CD4-positive, alpha-beta T cell treated with Interleukin-4 for 1 hour (primary cell): Measurements from ENCODE around the gene CLASRP.

Experiments
- DNase-seq, 2 donors: peaks; one replicate each; pipeline ENCODE4 v3.0.0-alpha.2; 2020 to 2022

The CLASRP gene

DNA sequence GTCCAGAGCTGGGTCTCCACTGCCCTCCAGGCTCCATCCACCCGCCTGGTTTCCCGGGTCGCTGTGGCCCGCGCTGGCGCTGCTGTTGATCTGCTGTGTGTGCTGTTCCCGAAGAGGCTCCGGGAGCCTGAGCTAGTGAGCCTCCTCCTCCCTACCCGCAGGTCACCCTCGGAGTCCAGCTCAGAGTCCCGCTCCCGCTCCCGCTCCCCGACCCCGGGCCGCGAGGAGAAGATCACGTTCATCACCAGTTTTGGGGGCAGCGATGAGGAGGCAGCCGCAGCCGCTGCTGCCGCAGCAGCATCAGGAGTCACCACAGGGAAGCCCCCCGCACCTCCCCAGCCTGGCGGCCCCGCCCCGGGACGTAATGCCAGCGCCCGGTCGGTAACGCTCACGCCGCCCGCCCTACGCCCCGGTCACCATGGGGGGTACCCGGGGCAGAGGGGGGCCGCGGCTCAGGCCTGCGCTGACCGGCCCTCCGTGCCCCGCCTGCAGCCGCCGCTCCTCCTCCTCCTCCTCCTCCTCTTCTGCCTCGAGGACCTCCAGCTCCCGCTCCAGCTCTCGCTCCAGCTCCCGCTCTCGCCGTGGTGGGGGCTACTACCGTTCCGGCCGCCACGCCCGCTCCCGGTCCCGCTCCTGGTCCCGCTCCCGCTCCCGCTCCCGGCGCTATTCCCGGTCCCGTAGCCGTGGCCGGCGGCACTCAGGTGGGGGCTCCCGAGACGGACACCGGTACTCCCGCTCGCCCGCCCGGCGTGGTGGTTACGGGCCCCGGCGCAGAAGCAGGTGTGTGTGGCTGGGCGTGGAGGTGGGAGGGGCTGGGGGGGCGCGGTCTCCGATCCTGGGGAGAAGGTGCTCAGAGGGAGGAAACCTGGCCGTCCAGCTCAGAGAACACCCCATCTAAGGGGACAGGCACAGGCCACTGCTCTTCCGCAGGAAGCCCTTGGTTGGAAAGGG, 25.3 kb downstream of the CLASRP start:
- no peak for DNase-seq

DNA sequence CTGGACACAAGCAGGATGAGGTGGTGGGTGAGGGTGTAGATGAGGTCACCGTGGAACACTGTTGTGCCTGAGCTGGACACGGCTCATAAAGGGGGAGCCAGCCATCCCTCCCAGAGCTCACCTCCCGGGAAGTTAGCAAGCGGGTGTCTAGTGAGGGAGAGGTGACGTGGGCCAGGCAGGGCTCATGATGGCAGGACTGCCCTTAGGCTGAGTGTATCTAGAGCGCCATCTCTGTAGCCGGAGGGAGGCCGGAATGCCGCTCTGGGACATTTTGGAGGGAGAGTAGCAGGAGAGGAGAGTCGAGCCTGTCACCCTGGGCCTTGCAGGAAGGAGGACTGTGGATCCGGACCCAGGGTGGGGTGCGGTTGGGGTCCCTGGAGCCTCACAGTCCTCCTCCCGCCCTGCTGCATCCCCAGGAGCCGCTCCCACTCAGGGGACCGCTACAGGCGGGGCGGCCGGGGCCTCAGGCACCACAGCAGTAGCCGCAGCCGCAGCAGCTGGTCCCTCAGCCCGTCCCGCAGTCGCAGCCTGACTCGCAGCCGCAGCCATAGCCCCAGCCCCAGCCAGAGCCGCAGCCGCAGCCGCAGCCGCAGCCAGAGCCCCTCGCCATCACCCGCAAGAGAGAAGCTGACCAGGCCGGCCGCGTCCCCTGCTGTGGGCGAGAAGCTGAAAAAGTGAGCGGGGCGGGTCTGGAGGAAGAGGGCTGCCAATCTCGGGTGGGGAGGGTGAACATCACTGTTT, 28.2 kb downstream of the CLASRP start:
- no peak for DNase-seq

GRCh38 chr19:45068041-45068440, 29.2 kb downstream of the CLASRP start:
- DNase-seq = no peak

- no peak for DNase-seq
Observed at GRCh38 chr19:45069056-45069455, 30.2 kb downstream of the CLASRP start.

DNA sequence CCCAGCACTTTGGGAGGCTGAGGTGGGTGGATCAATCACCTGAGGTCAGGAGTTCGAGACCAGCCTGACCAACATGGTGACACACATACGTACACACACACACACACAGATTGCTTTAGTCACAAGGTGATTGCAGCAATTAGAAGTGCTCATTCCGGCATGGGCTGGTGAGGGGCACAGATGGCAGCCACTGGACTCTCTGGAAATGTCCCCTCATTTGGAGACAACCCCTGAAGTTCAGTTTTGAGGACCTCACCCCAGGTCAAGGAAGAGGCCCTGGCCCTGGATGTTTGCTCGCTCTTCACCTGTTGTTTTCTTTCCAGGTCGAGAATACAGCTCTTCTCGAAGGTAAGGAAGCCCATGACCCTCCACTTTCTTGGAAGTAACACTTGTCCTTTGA, 31.4 kb downstream of the CLASRP start:
- DNase-seq = no peak

- DNase-seq = no peak
Observed at GRCh38 chr19:45070861-45071544, 32.2 kb downstream of the CLASRP start.

DNA sequence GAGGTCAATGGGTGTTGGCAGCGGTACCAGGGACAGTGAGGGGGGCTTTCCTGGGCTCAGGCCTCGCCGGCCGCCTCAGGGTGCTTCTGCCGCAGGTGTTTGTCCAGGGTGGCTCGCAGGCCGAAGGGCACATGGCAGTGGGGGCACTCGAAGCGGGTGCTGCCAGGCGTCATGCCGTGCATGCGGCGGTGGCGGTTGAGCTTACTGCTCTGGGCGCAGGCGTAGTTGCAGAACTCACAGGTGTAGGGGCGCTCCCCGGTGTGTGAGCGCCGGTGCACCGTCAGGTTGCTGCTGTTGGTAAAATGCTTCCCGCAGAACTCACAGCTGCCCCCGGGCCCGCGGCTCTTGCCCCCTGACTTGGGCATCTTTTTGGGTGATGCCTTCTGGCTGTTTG, 32.7 kb downstream of the CLASRP start:
- no peak for DNase-seq

- DNase-seq = no peak
Observed at GRCh38 chr19:45071969-45072790, 33.3 kb downstream of the CLASRP start.

GRCh38 chr19:45074744-45075300, 36.0 kb downstream of the CLASRP start:
- no peak for DNase-seq

- DNase-seq = peak; percentile 57 to 87
Observed at GRCh38 chr19:45075301-45076028, 36.6 kb downstream of the CLASRP start.

- peak; percentile 79 to 80 for DNase-seq
Observed at GRCh38 chr19:45076029-45076850, 37.4 kb downstream of the CLASRP start, which contains the start of gene ZNF296. TSS of gene ZNF296 (minus strand) at chr19:45076478. CDS start at chr19:45076373, 105 bp downstream.

GRCh38 chr19:45076851-45077730, 38.2 kb downstream of the CLASRP start:
- DNase-seq = no peak

- no peak for DNase-seq
Observed at GRCh38 chr19:45078390-45079062, 39.7 kb downstream of the CLASRP start.

DNA sequence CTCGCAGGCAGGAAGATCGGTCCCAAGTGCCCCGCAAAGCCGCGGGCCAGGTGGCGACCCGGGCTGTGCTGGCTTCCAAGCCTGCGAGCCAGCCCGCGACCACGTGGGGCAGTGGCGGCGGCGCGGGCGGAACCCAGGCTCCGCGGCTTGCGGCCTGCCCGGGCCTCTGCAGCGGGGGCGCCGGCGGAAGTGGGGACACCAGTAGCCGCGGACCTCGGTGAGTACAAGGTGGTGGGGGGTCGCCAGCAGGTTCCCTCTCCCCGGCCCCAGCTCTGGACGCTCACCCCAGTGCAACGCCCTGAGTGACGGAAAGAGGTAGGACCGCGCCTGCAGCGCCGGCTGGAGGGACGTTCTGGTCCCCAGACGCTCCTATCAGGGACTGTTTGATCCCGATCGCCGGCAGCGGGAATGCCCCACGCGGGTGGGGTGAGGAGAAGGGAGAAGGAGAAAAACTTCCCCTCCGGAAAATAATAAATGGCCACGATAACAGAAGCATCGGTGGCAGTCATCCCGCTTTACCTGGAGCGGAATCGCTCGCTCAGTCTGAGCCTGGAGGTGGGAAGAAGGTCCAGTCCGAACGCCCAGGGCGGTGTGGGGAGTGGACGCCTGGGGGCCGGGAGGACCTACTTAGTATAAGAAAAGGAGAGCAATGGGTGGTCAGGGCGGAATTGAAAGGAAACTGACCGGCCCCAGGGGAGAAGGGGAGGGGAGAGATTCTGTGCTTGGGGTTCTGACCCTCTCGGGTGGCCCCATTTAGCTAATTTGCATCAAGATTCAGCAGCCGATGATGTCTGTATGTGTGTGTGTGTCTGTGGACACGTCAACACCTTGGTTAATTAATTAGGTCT, 40.4 kb downstream of the CLASRP start, which contains the start of gene GEMIN7:
TSS of gene GEMIN7 (plus strand) at position 198 of the 848 bp plus-strand sequence. CDS start 10,855 bp downstream, outside the sequence.
- DNase-seq = peak; percentile 73 to 79

GRCh38 chr19:45079911-45080370, 41.1 kb downstream of the CLASRP start:
- DNase-seq = no peak

DNA sequence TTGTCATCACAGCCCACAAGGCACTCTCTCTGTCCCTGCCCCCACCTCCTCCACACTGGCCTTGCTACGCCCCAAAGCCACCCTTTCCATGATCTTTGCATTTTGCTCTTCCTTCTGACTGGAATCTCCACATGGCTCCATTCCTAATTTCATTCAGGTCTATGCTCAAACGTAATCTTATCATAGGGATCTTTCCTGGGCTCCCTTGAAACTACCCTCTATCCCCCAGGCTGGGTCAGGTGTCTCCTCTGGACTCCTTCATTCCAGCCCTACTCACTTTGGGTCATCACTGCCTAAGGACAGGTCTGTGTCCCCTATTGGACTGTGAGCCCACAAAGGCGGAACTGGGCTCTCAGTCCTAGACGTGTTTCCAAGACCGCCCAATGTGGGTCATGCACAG, 43.3 kb downstream of the CLASRP start:
- no peak for DNase-seq

DNA sequence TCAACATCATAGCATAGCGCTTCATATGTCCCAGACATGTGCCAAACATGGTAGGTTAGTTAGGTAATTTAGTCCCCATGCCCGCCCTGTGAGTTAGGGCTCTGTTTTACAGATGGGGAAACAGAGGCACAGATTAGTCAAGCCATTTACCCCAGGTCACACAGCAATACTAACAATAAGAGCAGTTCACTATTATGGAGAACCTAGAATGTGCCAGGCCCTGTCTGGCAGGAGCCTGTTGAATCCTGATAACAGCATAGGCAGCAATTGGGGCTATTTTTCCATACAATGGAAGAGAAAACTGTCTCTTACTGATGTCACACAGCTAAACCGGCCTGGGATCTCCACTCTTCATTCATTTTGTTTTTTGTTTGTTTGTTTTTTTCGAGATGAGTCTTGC, 47.6 kb downstream of the CLASRP start:
- DNase-seq = no peak
